Adrenal gland (tissue), 12 donors: ENCODE results near the gene TMEM175. TPM values are rescaled to one million over a fixed set of nuclear protein-coding genes. Genes with fewer than 3 reads are reported as not detected.
A peak's percentile ranks its signal among the peaks of the same experiment; 100 is the strongest.

Experiments used
- DNase-seq, 7 donors: peaks; one replicate each; pipeline ENCODE4 v3.0.0-alpha.2; 2019 to 2020
- H3K27ac ChIP-seq, 5 donors: fragments of 200-600 bp; sonication (generic) in 4 of 5; 1 replicate in 3 of 5; 2 replicates in 2 of 5; pipeline versions ENCODE4 v1.5.1 to v1.8.0; 2016 to 2020; ENCODE audit warnings: mild to moderate bottlenecking in 1 of 5
- H3K27me3 ChIP-seq: fragments of 200-600 bp; 2 replicates; pipeline ENCODE4 v1.8.0; 2021
- H3K36me3 ChIP-seq, 2 donors: fragments of 200-600 bp; replicated peaks in 1 of 2; 1 replicate in 1 of 2; 2 replicates in 1 of 2; pipeline versions ENCODE4 v1.5.1 to v1.8.0; 2018 to 2022
- H3K4me1 ChIP-seq, 2 donors: fragments of 200-600 bp; replicated peaks in 1 of 2; 1 replicate in 1 of 2; 2 replicates in 1 of 2; pipeline versions ENCODE4 v1.5.1 to v1.8.0; 2018 to 2021
- H3K4me3 ChIP-seq, 4 donors: fragments of 200-600 bp; sonication (generic) in 3 of 4; one replicate each; pipeline ENCODE4 v1.5.1; 2016 to 2018
- H3K9me3 ChIP-seq, 3 donors: fragments of 200-600 bp; sonication (generic) in 1 of 3; replicated peaks in 1 of 3; 1 replicate in 2 of 3; 2 replicates in 1 of 3; pipeline versions ENCODE4 v1.5.1 to v1.8.0; 2016 to 2021
- CTCF ChIP-seq, 6 experiments: fragments of 450-650 bp in 4 of 6; fragments of 200-600 bp in 2 of 6; sonication (generic) in 1 of 6; IDR thresholded peaks; 1 replicate in 5 of 6; 2 replicates in 1 of 6; pipeline versions ENCODE4 v1.5.1 to v1.8.0; 2016 to 2021; ENCODE audit warnings: antibody characterized with exemption in 6 of 6, mild to moderate bottlenecking in 2 of 6, moderate library complexity in 1 of 6
- POLR2A ChIP-seq, 2 donors: fragments of 450-650 bp; IDR thresholded peaks; one replicate each; pipeline ENCODE4 v1.6.1; 2017; ENCODE audit warnings: antibody characterized with exemption in 2 of 2, mild to moderate bottlenecking in 2 of 2, moderate library complexity in 1 of 2
- WGBS, 4 donors: extraction: QIAGEN DNeasy Blood & Tissue Kit in 2 of 4; methylation state at CpG; one replicate each; pipeline versions ENCODE4 v1.1.5 to v1.1.7; 2013 to 2017; 5-methylcytosine and 5-hydroxymethylcytosine counted together
- intact Hi-C, 2 donors: fragments of 100-400 bp; cut with DNase I; formaldehyde crosslinking; loops; one replicate each; pipeline versions ENCODE4 v1.14.1 to v1.15.0; 2022 to 2023
- polyA plus RNA-seq, 3 donors: library from polyadenylated mRNA; stranded (reverse); fragments of 200-250 nt in 2 of 3; fragments of 350-450 nt in 1 of 3; fragmentation: Illumina TruSeq in 1 of 3; extraction: RNeasy Lipid Tissue Mini Kit (QIAGEN cat#74804) in 1 of 3; gene quantifications; one replicate each; pipeline ENCODE4 v1.2.3, GENCODE V29; 2013 to 2014
- total RNA-seq, 9 donors: library from RNA; depleted of rRNA in 4 of 9; stranded (reverse); fragments of >200 nt in 4 of 9; fragments of 120-200 nt in 1 of 9; fragmentation: NEBNext Ultra II Directional in 1 of 9; extraction: Animal tissue kit (Norgen Biotek cat#: 25700) in 1 of 9; gene quantifications; one replicate each; pipeline versions ENCODE4 v1.1.0 to v1.2.4, GENCODE V29; 2013 to 2023
- donor health status: healthy with polysubstance abuse.
- donor health status: Bipolar disorder and iron deficiency.
- donor health status: DM: yes; HTN: yes; CAD: no.
- donor health status: DM: no; HTN: no; CAD: no.
- donor health status: DM: no; HTN: no; CAD: no.
- donor health status: DM: yes; HTN: yes; CAD: no.

The TMEM175 gene
- total and polyA plus RNA-seq, 12 donors, result 20.2 to 142 (median 47.9) TPM

GRCh38 chr4:955161-955921 is 23.1 kb downstream of the TMEM175 start:
- Histone ChIP-seq H3K9me3 (no peaks in the 10 kb centered on the region), H3K4me1 (no peaks in the 10 kb centered on the region), H3K36me3 (no peaks in the 10 kb centered on the region), H3K27ac (no peak overlapping the region), H3K27me3 (no peaks in the 10 kb centered on the region), H3K4me3 (no peak overlapping the region)
- no peak for TF ChIP-seq CTCF (IDR thresholded peaks at IDR 0.05)
- peak in 3 of 7 donors; percentile 6 to 21 (median 16) for DNase-seq
- intact Hi-C loops, result loop anchor here in 1 of 2 donors (10.0 kb wide), 1 partner anchor 71 kb away; no protein-coding TSS in a partner anchor
- 93 to 94% (median 94%) methylated on average over 14 to 33 of the region's 33 CpGs for WGBS, 4 donors

GRCh38 chr4:955931-956381 is 23.7 kb downstream of the TMEM175 start:
- no peak overlapping the region for H3K4me3 ChIP-seq
- DNase-seq, result peak in 3 of 7 donors; percentile 5 to 21 (median 10)
- H3K36me3 ChIP-seq, result no peaks in the 10 kb centered on the region
- intact Hi-C loops, result loop anchor here in 1 of 2 donors (10.0 kb wide), 1 partner anchor 71 kb away; no protein-coding TSS in a partner anchor
- H3K27ac ChIP-seq, result no peak overlapping the region
- 84 to 91% (median 85%) methylated on average over 10 to 12 of the region's 12 CpGs for WGBS, 4 donors
- H3K4me1 ChIP-seq, result no peaks in the 10 kb centered on the region
- H3K27me3 ChIP-seq, result no peaks in the 10 kb centered on the region
- no peaks in the 10 kb centered on the region for H3K9me3 ChIP-seq
- TF ChIP-seq CTCF (IDR thresholded peaks at IDR 0.05) (no peak), POLR2A (IDR thresholded peaks at IDR 0.05) (no peak)

- WGBS, 4 donors, result 82 to 89% (median 86%) methylated on average over 11 to 14 of the region's 14 CpGs
- Histone ChIP-seq H3K27ac (no peak overlapping the region), H3K36me3 (peaks cover 0 to 4% of the 10 kb centered on the region in 2 donors), H3K4me3 (no peak overlapping the region), H3K9me3 (no peaks in the 10 kb centered on the region), H3K27me3 (no peaks in the 10 kb centered on the region), H3K4me1 (no peaks in the 10 kb centered on the region)
- intact Hi-C loops, result loop anchor here in 1 of 2 donors (10.0 kb wide), 1 partner anchor 72 kb away; no protein-coding TSS in a partner anchor
- TF ChIP-seq CTCF (IDR thresholded peaks at IDR 0.05) (no peak), POLR2A (IDR thresholded peaks at IDR 0.05) (no peak)
- DNase-seq, result peak in 3 of 7 donors; percentile 4 to 11 (median 8)
These were observed 24.4 kb downstream of the TMEM175 start for GRCh38 chr4:956531-957230.

GRCh38 chr4:957231-957580 is 24.9 kb downstream of the TMEM175 start:
- DNase-seq, result peak in 4 of 7 donors; percentile 0 to 11 (median 4)
- no peak overlapping the region for H3K27ac ChIP-seq
- WGBS, 4 donors, result 63 to 77% (median 72%) methylated on average over 6 to 8 of the region's 8 CpGs
- no peaks in the 10 kb centered on the region for H3K27me3 ChIP-seq
- intact Hi-C loops, result loop anchor here in 1 of 2 donors (10.0 kb wide), 1 partner anchor 72 kb away; no protein-coding TSS in a partner anchor
- no peak for TF ChIP-seq POLR2A (IDR thresholded peaks at IDR 0.05)
- no peak for TF ChIP-seq CTCF (IDR thresholded peaks at IDR 0.05)
- H3K36me3 ChIP-seq, result peaks cover 0 to 9% of the 10 kb centered on the region in 2 donors
- no peaks in the 10 kb centered on the region for H3K9me3 ChIP-seq
- no peaks in the 10 kb centered on the region for H3K4me1 ChIP-seq
- no peak overlapping the region for H3K4me3 ChIP-seq
